Activated CD4-positive, alpha-beta T cell treated with anti-CD3 and anti-CD28 coated beads for 24 hours (primary cell): ENCODE results near the gene ZNF470.

Experiments used
- DNase-seq, 2 donors: peaks; one replicate each; pipeline ENCODE4 v3.0.0-alpha.2; 2020; ENCODE audit warnings: low read depth in 2 of 2

ZNF470 gene

DNA sequence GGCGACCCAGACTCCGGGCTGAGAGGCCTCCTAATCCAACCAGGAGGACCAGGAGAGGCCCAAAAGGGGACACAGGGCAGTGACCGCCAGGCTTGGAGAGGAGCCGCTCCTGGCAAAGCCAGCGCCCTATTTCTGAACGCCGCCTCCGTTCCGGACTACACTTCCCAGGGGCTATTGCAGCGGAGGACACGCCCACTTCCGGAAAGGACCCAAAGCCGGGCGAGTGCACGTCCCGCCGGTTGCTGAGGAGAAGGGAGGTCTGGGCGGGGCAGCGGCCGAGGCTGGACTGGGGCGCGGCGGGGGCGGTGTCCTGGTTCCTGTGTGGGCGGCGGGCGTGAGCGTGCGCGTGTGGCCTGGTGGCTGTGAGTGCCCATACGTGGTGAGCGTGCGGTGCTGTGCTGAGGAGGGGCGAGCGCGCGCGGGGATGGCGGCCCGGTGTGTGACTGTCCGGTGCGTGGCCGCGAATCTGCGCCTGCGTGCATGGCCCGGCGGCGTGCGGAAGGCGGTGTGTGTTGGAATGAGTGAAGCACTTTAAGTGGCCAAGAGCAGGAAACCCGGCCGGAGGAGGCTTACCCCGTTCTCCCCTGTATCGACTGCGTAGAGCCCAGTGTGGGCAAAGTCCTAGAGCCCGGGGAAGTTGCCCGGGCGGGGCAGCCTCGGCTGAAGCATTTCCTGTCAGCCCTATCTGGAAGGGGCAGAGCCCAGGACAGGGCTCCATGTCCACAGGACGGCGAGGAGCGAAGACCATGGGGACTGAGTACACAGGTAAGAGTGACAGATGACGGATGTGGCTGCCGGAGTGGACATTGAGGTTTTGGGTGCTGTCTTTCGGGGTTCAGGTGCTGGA is at the start of gene ZNF470:
Gene ZNF470 (plus strand): TSS at position 195 of the 847 bp plus-strand sequence. CDS start 2,844 bp downstream, outside the sequence.
- peak; percentile 80 to 82 for DNase-seq

DNA sequence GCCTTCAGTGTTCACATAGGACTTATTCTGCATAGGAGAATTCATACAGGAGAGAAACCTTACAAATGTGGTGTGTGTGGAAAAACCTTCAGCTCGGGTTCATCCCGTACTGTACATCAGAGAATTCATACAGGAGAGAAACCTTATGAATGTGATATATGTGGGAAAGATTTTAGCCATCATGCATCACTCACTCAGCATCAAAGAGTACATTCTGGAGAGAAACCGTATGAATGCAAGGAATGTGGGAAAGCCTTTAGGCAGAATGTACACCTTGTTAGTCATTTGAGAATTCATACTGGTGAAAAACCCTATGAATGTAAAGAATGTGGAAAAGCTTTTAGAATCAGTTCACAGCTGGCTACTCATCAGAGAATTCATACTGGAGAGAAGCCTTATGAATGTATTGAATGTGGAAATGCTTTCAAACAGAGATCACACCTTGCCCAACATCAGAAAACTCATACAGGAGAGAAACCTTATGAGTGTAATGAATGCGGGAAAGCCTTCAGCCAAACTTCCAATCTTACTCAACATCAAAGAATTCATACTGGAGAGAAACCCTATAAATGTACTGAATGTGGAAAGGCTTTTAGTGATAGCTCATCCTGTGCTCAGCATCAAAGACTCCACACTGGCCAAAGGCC is 41.9 kb upstream of the ZNF470 start:
- no peak for DNase-seq

DNA sequence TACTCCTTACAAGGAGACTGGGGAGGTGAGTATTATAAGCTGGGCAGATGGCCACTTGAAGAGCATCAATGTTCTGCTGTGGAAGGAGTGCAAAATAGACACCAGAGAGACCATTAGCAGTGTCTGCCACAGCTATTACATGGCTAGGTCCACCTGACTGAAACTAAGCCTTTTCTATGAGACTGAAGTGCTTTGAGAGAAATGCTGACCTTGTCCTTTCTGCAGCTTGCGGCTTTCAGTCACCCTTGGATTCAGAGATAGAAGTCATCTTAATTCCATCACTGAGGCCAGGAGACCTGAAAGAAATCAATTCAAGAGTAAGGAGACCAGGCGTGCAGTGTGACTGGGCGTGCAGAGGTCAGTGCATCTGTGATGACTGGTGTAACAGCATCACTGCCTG is 29.8 kb upstream of the ZNF470 start:
- DNase-seq = no peak

DNA sequence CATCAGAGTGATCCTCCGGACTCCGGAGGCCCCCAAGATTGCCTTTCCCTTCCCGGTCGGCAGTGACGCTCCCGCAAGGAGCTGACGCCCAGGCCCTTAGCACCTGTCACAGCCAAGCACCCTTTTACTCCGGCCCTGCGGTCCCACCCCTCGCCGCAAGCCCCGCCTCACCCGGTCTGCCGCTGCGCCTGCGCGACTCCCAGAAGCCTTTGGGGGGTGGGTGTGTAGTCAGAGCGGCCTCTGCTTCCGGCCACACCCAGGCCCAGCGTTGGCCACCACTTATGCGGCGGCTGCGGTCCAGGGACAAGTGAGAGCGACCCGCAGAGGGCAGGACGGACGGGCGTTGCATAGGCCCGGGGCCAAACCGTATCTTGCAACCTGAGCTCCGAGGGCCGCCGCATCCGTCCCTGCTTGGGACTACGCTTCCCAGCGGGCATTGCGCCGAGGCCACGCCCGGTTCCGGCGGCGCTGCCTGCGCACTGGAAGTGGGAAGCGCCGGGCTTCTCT is 29.0 kb upstream of the ZNF470 start:
- peak; percentile 71 to 83 for DNase-seq

DNA sequence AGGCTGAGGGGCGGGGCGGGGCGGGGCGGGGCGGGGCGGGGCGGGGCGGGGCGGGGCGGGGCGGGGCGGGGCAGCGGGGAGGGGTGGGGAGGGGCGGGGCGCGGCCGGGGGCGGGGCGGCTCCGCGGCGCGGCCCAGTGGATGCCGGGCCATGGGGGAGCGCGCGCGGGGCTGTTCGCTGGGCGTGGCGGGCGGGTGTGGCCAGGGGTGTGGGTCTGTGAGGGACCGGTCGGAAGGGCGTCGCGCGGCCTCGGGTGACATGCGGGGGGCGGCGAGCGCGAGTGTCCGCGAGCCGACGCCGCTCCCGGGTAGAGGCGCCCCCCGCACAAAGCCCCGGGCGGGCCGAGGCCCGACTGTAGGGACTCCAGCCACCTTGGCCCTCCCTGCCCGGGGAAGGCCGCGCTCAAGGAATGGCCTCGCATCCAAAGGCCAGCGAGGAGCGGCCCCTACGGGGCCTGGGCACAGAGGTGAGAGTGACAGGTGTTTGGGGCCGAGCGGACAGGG is 28.5 kb upstream of the ZNF470 start, which contains the start of gene ZFP28:
Gene ZFP28 (plus strand): TSS at position 188 of the 503 bp plus-strand sequence. CDS start 71 bp downstream, at position 259.
- DNase-seq = peak; percentile 55 to 56

DNA sequence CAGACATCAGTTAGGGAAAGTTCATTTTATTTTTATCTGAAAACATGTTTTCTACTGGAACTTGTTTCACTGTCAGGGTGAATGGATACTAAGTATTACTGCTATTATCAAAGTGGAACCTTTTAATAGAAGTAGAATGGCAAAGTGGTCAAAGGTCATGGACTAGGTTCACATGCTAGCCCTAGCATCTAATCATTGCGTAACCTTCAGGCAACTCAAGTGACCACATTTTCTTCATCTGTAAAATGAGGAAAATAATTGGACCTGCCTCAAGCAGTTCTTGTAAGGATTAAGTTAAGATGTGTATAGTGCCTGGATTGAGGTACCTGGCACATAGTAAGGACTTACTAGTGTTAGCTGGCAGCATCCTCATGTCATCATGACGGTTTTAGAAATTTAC is 23.5 kb upstream of the ZNF470 start:
- DNase-seq = no peak

DNA sequence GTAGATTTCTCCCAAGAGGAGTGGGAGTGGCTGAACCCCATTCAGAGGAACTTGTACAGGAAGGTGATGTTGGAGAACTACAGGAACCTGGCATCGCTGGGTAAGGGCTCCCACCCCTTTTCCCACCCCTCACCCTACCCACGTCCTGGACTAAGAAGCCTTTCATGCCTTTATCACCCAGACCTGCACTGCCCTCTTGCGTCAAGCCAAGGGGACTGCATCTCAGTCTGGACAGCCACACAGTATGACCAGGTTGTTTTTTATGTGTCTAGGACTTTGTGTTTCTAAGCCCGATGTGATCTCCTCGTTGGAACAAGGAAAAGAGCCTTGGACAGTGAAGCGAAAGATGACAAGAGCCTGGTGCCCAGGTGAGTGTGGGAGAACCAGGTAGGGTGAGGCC is 19.7 kb upstream of the ZNF470 start:
- DNase-seq = no peak

DNA sequence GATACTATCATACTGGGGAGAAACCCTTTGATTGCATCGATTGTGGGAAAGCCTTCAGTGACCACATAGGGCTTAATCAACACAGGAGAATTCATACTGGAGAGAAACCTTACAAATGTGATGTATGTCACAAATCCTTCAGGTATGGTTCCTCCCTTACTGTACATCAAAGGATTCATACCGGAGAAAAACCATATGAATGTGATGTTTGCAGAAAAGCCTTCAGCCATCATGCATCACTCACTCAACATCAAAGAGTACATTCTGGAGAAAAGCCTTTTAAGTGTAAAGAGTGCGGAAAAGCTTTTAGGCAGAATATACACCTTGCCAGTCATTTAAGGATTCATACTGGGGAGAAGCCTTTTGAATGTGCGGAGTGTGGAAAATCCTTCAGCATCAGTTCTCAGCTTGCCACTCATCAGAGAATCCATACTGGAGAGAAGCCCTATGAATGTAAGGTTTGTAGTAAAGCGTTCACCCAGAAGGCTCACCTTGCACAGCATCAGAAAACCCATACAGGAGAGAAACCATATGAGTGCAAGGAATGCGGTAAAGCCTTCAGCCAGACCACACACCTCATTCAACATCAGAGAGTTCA is 12.9 kb upstream of the ZNF470 start:
- no peak for DNase-seq

DNA sequence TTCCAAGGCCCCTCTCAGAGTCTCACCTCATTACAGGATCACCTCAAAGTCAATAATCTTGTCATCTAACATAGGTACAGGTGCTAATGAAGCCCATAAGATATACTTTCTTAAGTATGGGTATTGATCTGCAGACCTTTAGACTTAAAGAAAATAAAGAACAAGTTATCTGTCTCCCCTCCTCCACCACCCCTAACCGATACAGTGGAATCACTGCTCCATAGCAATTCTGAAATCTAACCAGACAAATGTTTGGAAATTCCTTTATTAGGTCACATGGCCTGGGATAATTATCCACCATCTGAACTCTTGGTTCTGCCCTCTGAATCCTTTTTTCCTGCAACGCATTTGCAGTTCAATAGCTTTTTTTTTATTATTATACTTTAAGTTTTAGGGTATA is 4.5 kb upstream of the ZNF470 start:
- DNase-seq = no peak

DNA sequence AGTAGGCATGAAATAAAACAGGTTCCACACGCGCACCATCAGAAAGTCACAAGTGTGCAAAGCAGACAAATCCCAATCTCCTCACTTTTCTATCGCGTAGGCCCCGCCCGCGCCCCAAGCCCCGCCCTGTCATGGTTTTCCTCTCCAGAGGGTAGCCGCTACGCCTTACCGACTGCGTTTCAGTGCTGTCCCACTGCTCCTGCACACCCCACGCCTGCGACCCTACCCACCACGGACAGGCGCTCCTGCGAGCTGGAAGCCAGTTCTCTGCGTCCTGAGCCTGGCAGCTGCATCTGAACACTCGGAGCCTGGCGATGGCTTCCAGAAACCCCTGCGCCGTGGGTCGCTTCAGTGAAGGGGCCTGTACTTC is 379 bp upstream of the ZNF470 start:
- peak; percentile 21 to 26 for DNase-seq

DNA sequence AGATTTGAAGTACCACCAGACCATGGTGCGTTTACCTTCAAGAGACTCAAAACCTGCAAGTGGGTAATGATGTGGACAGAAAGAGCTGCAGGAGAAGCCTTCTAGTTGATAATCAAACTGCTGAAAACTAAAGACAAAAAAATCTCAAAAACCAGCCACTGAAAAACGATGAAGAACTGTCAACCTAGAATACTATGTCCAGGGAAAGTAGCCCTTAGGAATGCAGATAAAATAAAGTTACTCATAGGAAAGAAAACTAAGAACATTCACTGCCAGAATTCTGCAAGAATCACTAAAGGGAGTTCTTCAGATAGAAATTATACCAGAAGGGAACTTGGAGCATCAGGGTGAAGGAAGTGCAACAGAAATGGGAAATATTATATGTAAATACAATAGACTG is 5.3 kb downstream of the ZNF470 start:
- DNase-seq = no peak

DNA sequence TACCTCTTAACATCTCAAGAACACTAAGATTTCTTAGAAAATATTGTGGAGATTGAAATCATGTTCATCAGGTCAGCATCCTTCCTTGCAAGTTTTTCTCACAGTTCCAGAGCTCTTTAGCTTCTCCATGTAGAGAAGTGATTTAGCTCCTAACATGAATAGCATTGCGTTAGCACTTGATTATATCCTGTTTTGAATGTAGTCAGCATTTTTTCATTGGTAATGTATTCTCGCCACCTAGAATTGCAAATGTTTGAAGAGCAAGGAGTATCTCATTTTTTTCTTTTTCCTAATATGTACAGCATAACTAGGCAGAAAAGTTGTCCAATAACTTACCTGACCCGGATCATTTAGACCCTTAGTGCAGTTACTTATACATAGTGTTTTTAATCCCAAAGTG is 6.6 kb downstream of the ZNF470 start:
- no peak for DNase-seq

DNA sequence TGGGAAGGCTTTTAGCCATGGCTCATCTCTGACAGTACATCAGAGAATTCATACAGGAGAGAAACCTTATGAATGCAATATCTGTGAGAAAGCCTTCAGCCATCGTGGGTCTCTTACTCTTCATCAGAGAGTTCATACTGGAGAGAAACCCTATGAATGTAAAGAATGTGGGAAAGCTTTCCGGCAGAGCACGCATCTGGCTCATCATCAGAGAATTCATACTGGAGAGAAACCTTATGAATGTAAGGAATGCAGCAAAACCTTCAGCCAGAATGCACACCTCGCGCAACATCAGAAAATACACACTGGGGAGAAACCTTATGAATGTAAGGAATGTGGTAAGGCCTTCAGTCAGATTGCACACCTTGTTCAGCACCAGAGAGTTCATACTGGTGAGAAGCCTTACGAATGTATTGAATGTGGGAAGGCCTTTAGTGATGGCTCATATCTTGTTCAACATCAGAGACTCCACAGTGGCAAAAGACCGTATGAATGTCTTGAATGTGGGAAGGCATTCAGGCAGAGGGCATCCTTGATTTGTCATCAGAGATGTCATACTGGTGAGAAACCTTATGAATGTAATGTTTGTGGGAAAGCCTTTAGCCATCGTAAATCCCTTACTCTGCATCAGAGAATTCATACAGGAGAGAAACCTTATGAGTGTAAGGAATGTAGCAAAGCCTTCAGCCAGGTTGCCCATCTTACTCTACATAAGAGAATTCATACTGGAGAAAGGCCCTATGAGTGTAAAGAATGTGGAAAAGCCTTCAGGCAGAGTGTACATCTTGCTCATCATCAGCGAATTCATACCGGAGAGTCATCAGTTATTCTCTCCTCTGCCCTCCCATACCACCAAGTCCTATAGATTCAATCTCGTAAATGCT is 10.7 kb downstream of the ZNF470 start:
- no peak for DNase-seq

DNA sequence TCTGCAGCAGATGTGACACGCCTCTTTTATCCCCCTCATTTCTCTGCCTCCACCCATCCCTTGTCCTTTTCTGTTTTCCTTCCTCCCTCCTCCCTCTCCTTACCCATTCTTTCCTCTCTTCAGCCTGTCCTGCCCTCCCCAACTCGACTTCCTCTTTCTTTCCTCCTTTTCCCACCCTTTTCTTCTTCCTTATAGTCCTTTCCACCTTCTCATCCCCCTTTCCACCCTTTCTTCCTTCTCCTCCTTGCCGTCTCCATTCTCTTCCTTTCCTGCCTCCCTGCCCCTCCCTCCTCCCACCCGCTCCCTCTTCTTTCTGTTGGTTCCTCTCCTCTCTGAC is 27.1 kb downstream of the ZNF470 start:
- no peak for DNase-seq

DNA sequence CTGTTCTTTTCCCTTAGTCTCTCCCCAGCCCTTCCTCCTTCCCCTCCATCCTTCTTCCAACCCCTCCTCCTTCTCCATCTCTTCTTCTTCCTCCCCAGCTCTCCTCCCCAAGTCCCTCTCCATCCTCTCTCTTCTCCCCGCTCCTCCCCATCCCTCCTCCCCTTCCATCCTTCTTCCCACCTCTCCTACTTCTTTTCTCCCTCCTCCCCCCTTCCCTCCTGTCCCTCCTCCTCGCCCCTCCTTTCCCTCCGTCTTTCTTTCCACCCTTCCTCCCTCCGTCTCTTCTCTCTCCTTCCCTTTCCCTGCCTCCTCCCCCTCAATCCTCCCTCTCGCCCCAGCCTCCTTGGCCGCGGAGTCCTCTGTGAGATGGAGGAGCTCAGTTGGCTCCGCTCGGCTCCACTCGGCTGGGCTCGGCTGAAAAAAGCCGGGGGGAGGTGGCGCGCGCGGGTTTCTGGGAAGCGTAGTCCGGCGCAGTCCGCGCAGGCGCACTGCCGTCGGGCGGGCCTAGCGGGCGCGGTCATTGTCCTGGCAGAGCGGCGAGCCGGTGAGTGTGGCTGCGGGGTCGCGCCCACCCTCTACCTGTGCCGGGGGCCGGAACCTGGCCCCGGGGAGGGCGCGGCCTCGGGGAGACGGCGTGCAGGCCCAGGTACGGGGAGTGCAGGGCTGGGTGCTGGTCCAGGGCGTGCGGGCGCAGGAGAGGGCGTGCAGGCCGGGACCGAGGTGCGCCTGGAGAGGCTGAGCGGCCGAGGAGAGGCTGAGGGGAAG is 27.7 kb downstream of the ZNF470 start, which contains the start of gene ZNF71:
Gene ZNF71 (plus strand): TSS at position 520 of the 765 bp plus-strand sequence. CDS start 6,257 bp downstream, outside the sequence.
- DNase-seq = peak; percentile 85 to 87

DNA sequence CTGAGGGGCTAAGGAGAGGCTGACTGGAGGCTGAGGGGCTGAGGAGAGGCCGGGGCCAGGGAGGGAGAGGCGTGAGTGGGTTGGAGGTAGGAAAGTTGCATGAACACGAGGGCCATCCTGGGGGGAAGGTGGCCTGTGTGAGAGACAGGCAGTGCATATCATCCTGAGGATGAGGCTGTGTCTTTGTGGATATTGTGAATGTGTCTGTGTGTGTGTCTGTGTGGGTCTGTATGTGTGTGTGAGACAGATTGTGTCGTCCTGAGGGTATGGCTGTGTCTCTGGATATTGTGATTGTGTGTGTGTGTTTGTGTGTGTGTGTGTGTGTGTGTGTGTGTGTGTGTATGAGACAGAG is 28.3 kb downstream of the ZNF470 start:
- DNase-seq = no peak

DNA sequence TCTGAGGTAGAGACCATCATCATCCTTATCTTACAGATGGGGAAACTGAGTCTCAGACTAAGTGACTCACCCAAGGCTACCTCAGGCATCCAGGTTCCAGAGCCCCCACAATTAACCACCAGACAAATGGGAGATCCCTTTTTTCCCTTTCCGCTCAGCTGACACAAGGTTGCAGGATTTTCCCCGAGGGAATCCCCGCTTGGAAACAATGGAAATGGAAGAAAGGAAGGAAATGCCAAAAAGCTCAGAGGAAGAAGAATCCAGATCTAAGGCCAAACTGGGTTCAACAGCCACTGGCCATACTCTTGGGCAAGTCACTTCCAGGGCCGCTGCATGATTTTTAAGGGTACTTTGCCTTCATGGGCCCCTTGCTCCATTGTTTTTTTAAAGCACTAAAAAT is 29.4 kb downstream of the ZNF470 start:
- DNase-seq = no peak

DNA sequence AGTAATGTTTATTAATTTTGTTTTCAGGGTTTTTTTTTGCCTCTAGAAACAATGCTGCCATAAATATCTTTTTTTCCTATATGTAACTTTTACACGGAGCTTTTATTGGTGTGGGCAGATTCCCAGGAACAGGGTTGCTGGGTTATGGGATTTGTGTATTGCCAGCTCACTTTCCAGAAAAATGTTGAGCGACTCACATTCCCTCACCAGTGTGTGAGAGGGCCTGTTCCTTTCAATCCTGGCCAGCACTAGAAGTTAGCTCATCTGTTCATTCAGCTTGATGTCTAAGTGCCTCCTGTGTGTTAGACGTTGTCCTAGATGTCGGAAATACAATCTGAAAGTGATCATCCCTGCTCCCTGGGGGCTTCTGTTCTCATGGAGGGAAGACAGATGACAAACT is 30.4 kb downstream of the ZNF470 start:
- no peak for DNase-seq

DNA sequence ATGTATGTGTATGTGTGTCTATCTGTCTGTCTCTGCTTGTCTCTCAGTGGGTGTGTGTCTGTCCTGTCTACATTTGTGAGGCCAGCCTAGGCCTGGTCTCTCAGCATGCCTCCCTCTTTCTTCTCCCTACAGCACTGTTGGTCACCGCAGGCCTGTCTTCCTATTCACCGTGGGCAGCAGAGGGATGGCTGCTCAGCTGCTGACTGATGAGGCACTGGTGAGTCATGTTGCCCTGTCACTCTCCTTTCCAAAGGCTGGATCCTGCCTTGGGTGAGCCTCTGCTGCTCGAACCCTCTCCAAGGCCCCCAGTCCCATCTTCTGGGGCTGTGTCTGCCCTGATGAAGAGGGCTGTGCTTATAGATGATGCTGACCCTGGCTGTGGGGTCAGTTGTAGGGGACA is 34.1 kb downstream of the ZNF470 start:
- no peak for DNase-seq

DNA sequence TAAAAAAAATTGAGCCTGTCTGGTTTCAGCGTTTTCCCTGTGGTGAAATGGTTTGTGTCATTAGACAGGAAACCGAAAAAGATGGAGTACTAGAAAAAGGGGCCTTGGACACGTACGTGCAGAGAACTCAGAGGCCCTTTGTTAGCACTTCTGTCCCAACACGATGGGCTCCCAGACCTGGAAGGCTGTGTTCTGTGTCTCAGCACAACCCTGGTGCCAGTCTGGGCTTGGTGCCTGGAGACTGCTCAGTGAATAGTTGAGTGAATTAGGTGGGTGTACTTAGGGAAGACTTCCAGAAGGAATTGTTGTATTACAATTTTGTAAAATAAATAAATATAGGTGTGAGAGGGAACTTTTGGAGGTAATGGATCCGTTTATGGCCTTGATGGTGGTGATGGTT is 36.6 kb downstream of the ZNF470 start:
- no peak for DNase-seq
